H1 (cell line): ENCODE results near the gene AGPAT3. TPM values are rescaled to one million over a fixed set of nuclear protein-coding genes. Genes with fewer than 3 reads are reported as not detected.
A peak's percentile ranks its signal among the peaks of the same experiment; 100 is the strongest.

ENCODE experiments used
- CTCF ChIA-PET: fragments of 300-600 bp; sonication (Branson Sonifier 250); formaldehyde crosslinking; loops from one replicate; lab custom pipeline; 2021; ENCODE audit not compliant: partially characterized antibody; lab: Charles Lee
- POLR2A ChIA-PET: fragments of 300-600 bp; sonication (Branson Sonifier 250); formaldehyde crosslinking; loops from one replicate; lab custom pipeline; 2021; ENCODE audit warnings: inconsistent platforms; ENCODE audit not compliant: partially characterized antibody; lab: Charles Lee
- DNase-seq, 2 experiments: peaks; one replicate each; pipeline versions ENCODE4 v3.0.0 to v3.0.0-alpha.2; 2010 to 2022; ENCODE audit warnings: low spot score in 2 of 2, low read depth in 1 of 2, mixed read lengths in 1 of 2
- FAIRE-seq: peaks from 2 replicates; lab custom pipeline; 2011; peaks lifted over from hg19 to GRCh38; lab: Jason Lieb, UNC
- H2AFZ ChIP-seq: 2 replicates; pipeline ENCODE4 v1.8.1; 2012; ENCODE audit warnings: low read length, inconsistent platforms
- H2AK5ac ChIP-seq: 2 replicates; pipeline ENCODE4 v1.6.1; 2013; ENCODE audit warnings: low read depth, low read length
- H2BK120ac ChIP-seq: replicated peaks from 2 replicates; pipeline ENCODE3; 2013; ENCODE audit warnings: low read depth, low read length, inconsistent platforms
- H2BK12ac ChIP-seq: 2 replicates; pipeline ENCODE4 v1.6.1; 2013; ENCODE audit warnings: low read depth, low read length
- H2BK15ac ChIP-seq: 2 replicates; pipeline ENCODE4 v1.6.1; 2013; ENCODE audit warnings: low read length
- H2BK20ac ChIP-seq: 2 replicates; pipeline ENCODE4 v1.6.1; 2013; ENCODE audit warnings: low read length
- H2BK5ac ChIP-seq: 2 replicates; pipeline ENCODE4 v1.6.1; 2013; ENCODE audit warnings: low read depth, low read length
- H3K14ac ChIP-seq: 2 replicates; pipeline ENCODE4 v1.6.1; 2013; ENCODE audit warnings: inconsistent platforms; ENCODE audit not compliant: insufficient read length
- H3K18ac ChIP-seq: 2 replicates; pipeline ENCODE4 v1.6.1; 2013; ENCODE audit warnings: low read length; ENCODE audit errors: extremely low read depth
- H3K23ac ChIP-seq: 2 replicates; pipeline ENCODE4 v1.6.1; 2013; ENCODE audit warnings: inconsistent platforms; ENCODE audit not compliant: insufficient read length
- H3K23me2 ChIP-seq: 2 replicates; pipeline ENCODE4 v1.6.1; 2013; ENCODE audit warnings: low read depth, low read length
- H3K27ac ChIP-seq: 2 replicates; pipeline ENCODE4 v1.6.1; 2011; ENCODE audit warnings: low read depth, low read length, inconsistent platforms
- H3K27me3 ChIP-seq, 4 experiments: replicated peaks in 1 of 4; 1 replicate in 1 of 4; 2 replicates in 3 of 4; pipeline versions ENCODE4 v1.6.1 to v1.8.1; 2011 to 2013; ENCODE audit warnings: low read length in 3 of 4, mild to moderate bottlenecking in 3 of 4, inconsistent platforms in 2 of 4, mixed read lengths in 2 of 4, moderate library complexity in 1 of 4; ENCODE audit not compliant: control insufficient read depth in 3 of 4, insufficient read depth in 3 of 4; ENCODE audit errors: extremely low read depth in 1 of 4
- H3K36me3 ChIP-seq, 4 experiments: 2 replicates each; pipeline versions ENCODE4 v1.6.1 to v1.8.1; 2011 to 2013; ENCODE audit warnings: mild to moderate bottlenecking in 4 of 4, low read length in 3 of 4, moderate library complexity in 2 of 4, control low read depth in 1 of 4, inconsistent platforms in 1 of 4; ENCODE audit not compliant: insufficient read depth in 4 of 4, control insufficient read depth in 2 of 4
- H3K4ac ChIP-seq: replicated peaks from 2 replicates; pipeline ENCODE3; 2013; ENCODE audit warnings: low read length, low read depth, mixed read lengths, inconsistent platforms; ENCODE audit not compliant: insufficient read length
- H3K4me1 ChIP-seq, 4 experiments: replicated peaks in 1 of 4; 1 replicate in 1 of 4; 2 replicates in 3 of 4; pipeline versions ENCODE4 v1.6.1 to v1.8.1; 2011 to 2013; ENCODE audit warnings: low read length in 3 of 4, inconsistent platforms in 2 of 4, mixed read lengths in 1 of 4; ENCODE audit not compliant: insufficient read depth in 4 of 4, control insufficient read depth in 3 of 4
- H3K4me2 ChIP-seq, 2 experiments: 2 replicates each; pipeline versions ENCODE4 v1.6.1 to v1.8.1; 2011 to 2013; ENCODE audit warnings: low read depth in 2 of 2, low read length in 2 of 2, control low read depth in 1 of 2, inconsistent platforms in 1 of 2, mild to moderate bottlenecking in 1 of 2; ENCODE audit not compliant: insufficient read depth in 1 of 2
- H3K4me3 ChIP-seq, 4 experiments: fragments of 200-600, 300-600 bp in 1 of 4; sonication (generic), shearing (Covaris generic), sonication (Bioruptor Twin) in 1 of 4; 2 replicates each; pipeline versions ENCODE4 v1.5.1 to v1.8.1; 2011 to 2016; ENCODE audit warnings: low read length in 4 of 4, low read depth in 3 of 4, control low read depth in 2 of 4, inconsistent platforms in 2 of 4, mild to moderate bottlenecking in 2 of 4, mixed read lengths in 1 of 4, moderate library complexity in 1 of 4; ENCODE audit not compliant: insufficient read depth in 2 of 4; ENCODE audit errors: extremely low read depth in 1 of 4
- H3K56ac ChIP-seq: replicated peaks from 2 replicates; pipeline ENCODE3; 2013; ENCODE audit warnings: low read depth, mild to moderate bottlenecking, mixed read lengths, low read length, inconsistent platforms; ENCODE audit not compliant: insufficient read length
- H3K79me1 ChIP-seq: 2 replicates; pipeline ENCODE4 v1.6.1; 2013; ENCODE audit warnings: low read depth, low read length, control low read depth
- H3K79me2 ChIP-seq, 2 experiments: 2 replicates each; pipeline versions ENCODE4 v1.6.1 to v1.8.1; 2012 to 2013; ENCODE audit warnings: low read length in 2 of 2, mild to moderate bottlenecking in 2 of 2, inconsistent platforms in 1 of 2; ENCODE audit not compliant: insufficient read depth in 2 of 2, control insufficient read depth in 1 of 2
- H3K9ac ChIP-seq, 4 experiments: replicated peaks in 1 of 4; 1 replicate in 1 of 4; 2 replicates in 3 of 4; pipeline versions ENCODE4 v1.6.1 to v1.8.1; 2011 to 2013; ENCODE audit warnings: low read depth in 3 of 4, low read length in 3 of 4, control low read depth in 2 of 4, mild to moderate bottlenecking in 2 of 4, moderate library complexity in 2 of 4, inconsistent platforms in 1 of 4; ENCODE audit errors: extremely low read depth in 1 of 4
- H3K9me3 ChIP-seq, 2 experiments: 2 replicates each; pipeline versions ENCODE4 v1.6.1 to v1.8.1; 2012 to 2013; ENCODE audit warnings: mild to moderate bottlenecking in 2 of 2, moderate library complexity in 2 of 2, control low read depth in 1 of 2, inconsistent platforms in 1 of 2, low read depth in 1 of 2, low read length in 1 of 2, mixed read lengths in 1 of 2; ENCODE audit not compliant: insufficient read depth in 2 of 2
- H4K20me1 ChIP-seq, 2 experiments: replicated peaks in 1 of 2; 2 replicates each; pipeline versions ENCODE3 to v1.8.1; 2011 to 2013; ENCODE audit warnings: inconsistent platforms in 2 of 2, low read length in 2 of 2, mild to moderate bottlenecking in 1 of 2; ENCODE audit not compliant: insufficient read depth in 2 of 2, control insufficient read depth in 1 of 2
- H4K5ac ChIP-seq: 2 replicates; pipeline ENCODE4 v1.6.1; 2013; ENCODE audit warnings: low read length, low read depth, mixed read lengths, inconsistent platforms; ENCODE audit not compliant: insufficient read length
- H4K8ac ChIP-seq: 2 replicates; pipeline ENCODE4 v1.8.0; 2013; ENCODE audit warnings: mild to moderate bottlenecking, moderate library complexity, low read length, inconsistent platforms; ENCODE audit not compliant: insufficient read depth; ENCODE audit errors: extremely low read depth
- H4K91ac ChIP-seq: replicated peaks from 2 replicates; pipeline ENCODE3; 2013; ENCODE audit warnings: low read length, mixed read lengths, inconsistent platforms; ENCODE audit not compliant: insufficient read length
- TCF12 ChIP-seq: IDR thresholded peaks from 2 replicates; pipeline ENCODE4 v1.6.1; 2011; ENCODE audit warnings: low read depth, mild to moderate bottlenecking, low read length
- WGBS, 2 experiments: shearing (Covaris generic) in 1 of 2; methylation state at CpG; one replicate each; pipeline versions ENCODE4 v1.1.6 to v1.1.7; 2013 to 2015; ENCODE audit warnings: low lambda C conversion rate in 2 of 2, mixed read lengths in 2 of 2, inconsistent platforms in 1 of 2, low coverage in 1 of 2, missing lambda C conversion rate in 1 of 2; ENCODE audit not compliant: insufficient replicate concordance in 2 of 2, insufficient coverage in 1 of 2, insufficient read length in 1 of 2; ENCODE audit errors: extremely low coverage in 1 of 2, missing lambda C conversion rate in 1 of 2; 5-methylcytosine and 5-hydroxymethylcytosine counted together
- polyA plus RNA-seq, 7 experiments: library from polyadenylated mRNA; depleted of rRNA in 3 of 7; stranded (reverse) in 5 of 7; unstranded in 2 of 7; fragments of >200 nt in 5 of 7; fragments of 200-250 nt in 2 of 7; gene quantifications; 1 replicate in 5 of 7; 2 replicates in 1 of 7; 4 replicates in 1 of 7; pipeline versions ENCODE4 v1.2.1 to v1.2.3, GENCODE V29; 2011 to 2013; ENCODE audit warnings: missing spikeins in 2 of 7, mixed read lengths in 2 of 7
- total RNA-seq: library from RNA; stranded (reverse); fragmentation: NEBNext Ultra II Directional; extraction: Animal tissue kit (Norgen Biotek cat#: 25700); gene quantifications from 2 replicates; pipeline ENCODE4 v1.2.1, GENCODE V29; 2021

Gene AGPAT3
- total and polyA plus RNA-seq, 2 of the 8 experiments (the other 6 are each of a cell fraction or from before 2014, with no cell fraction given) = 5.8 to 7.3 TPM

DNA sequence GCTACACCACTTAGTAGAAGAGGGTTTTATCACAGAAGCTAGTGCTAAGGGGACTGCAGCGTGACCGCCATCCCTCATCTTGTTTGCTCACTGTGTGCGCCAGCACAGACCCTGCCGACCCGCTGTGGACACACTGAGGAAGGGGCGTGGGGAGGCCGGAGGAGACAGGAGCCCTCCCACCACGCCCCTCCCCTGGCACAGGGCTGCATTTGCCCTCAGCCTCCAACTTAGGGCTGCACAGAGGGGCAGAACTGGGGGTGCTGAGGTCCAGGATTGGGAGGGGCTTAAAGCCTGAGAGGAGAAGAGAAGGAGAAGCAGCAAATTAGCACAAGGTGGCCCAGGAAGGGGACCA is 38.4 kb upstream of the AGPAT3 start:
- H4K91ac ChIP-seq = no peak overlapping the region
- ChIA-PET CTCF (interaction anchor here (0.8 to 3.2 kb wide), 9 partner anchors 9 to 147 kb away, joined by 3 to 26 read pairs (median 5); no protein-coding TSS in a partner anchor), POLR2A (interaction anchor here (1.3 to 1.5 kb wide), 3 partner anchors 10 to 20 kb away, joined by 4 to 6 read pairs (median 5); no protein-coding TSS in a partner anchor)
- no peak overlapping the region; the same call in 1 of the 2 replicates for H2AFZ ChIP-seq
- H3K4me2 ChIP-seq = no peak overlapping the region; a peak in 1 of 4 replicates
- H3K27ac ChIP-seq = no peak overlapping the region
- no peak overlapping the region for H2BK15ac ChIP-seq
- H2BK5ac ChIP-seq = no peak overlapping the region
- H3K9ac ChIP-seq = no peak overlapping the region
- FAIRE-seq (no peak), DNase-seq (no peak)
- H3K14ac ChIP-seq = no peak overlapping the region
- no peaks in the 10 kb centered on the region for H4K20me1 ChIP-seq
- no peak overlapping the region for H4K5ac ChIP-seq
- H3K36me3 ChIP-seq = no peaks in the 10 kb centered on the region
- no peak overlapping the region; the same call in 1 of the 2 replicates for H2AK5ac ChIP-seq
- no peaks in the 10 kb centered on the region for H3K23me2 ChIP-seq
- peaks cover 0 to 8% of the 10 kb centered on the region in 2 experiments; a peak in 1 of 4 replicates for H3K9me3 ChIP-seq
- H3K79me1 ChIP-seq = no peaks in the 10 kb centered on the region
- no peak overlapping the region for H3K56ac ChIP-seq
- H2BK12ac ChIP-seq = peak overlapping the region; percentile 33; the same call in 1 of the 2 replicates
- peak overlapping the region; percentile 89; the same call in 1 of the 2 replicates for H4K8ac ChIP-seq
- H3K4me3 ChIP-seq = no peak overlapping the region
- peak overlapping the region; percentile 43 for H2BK20ac ChIP-seq
- 82% methylated on average over 8 of the region's 8 CpGs; no CpG with 5 or more reads in 1 of the 2 experiments for WGBS, 2 experiments
- H3K18ac ChIP-seq = peak overlapping the region; percentile 32
- H3K79me2 ChIP-seq = no peaks in the 10 kb centered on the region
- no peak overlapping the region for H3K23ac ChIP-seq
- peak overlapping the region; percentile 33 for H2BK120ac ChIP-seq
- H3K4me1 ChIP-seq = peaks cover 0 to 7% (median 4%) of the 10 kb centered on the region in 4 experiments; a peak in 3 of 7 replicates
- H3K4ac ChIP-seq = no peak overlapping the region
- H3K27me3 ChIP-seq = no peaks in the 10 kb centered on the region
- TF ChIP-seq TCF12 = no peak
